T-helper 2 cell (primary cell): ENCODE results near the gene EPB41L1.

Source experiments
- DNase-seq, 5 experiments: peaks; one replicate each; pipeline versions ENCODE4 v3.0.0 to v3.0.0-alpha.2; 2012 to 2022

EPB41L1 gene

GRCh38 chr20:36231331-36231730 lies 76.8 kb downstream of the EPB41L1 start:
- no peak for DNase-seq

- no peak for DNase-seq
Measured at GRCh38 chr20:36234771-36235320, 80.3 kb downstream of the EPB41L1 start.

DNA sequence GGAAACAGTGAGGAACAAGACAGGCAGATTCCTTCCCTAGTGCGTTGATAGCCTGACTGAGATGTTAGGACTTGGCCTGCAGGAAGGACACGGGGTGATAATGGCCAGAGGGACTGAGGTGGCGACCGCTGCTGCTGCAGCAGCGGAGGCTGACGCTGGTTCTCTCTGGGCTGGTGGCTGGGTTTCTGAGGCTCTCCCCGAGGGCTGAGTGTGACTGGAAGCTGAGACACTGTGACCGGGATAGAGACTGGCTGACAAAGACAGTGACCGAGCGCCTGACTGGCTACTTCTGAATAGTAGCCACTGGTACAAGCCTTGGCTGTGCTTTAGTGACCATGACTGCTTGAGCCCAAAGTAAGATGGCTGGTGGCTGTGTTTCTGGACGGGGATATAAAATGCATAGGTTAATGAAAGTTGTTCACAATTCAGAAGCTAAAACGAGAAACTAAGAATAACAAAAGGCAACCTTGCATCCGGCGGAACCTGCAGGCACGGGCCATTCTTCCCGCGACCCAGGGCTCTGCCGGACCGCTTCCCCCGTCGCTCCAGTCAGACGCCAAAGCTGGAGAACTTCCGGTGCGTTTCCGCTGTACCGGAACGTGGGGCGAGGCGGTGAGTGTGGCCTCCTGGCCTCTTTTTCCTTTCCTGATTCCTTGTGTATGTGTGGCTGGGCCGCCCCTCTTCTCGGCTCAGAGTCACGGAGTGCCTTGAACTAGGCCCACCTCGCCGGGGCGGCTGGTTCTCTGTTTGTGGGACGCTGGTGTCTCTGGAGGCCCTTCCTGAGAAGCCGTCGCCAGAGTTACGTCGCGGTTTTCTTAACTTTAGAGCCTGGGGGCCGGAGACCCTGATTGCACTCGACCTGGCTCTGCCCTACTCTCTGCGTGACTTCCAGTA lies 81.6 kb downstream of the EPB41L1 start, which contains the start of gene AAR2:
AAR2 (plus strand) TSS at position 587 of the 894 bp plus-strand sequence. CDS start 3,391 bp downstream, outside the sequence.
- DNase-seq = peak; percentile 24 to 89 (median 58)

- no peak for DNase-seq
Measured at GRCh38 chr20:36236786-36237121, 82.2 kb downstream of the EPB41L1 start.

- DNase-seq = no peak
Measured at GRCh38 chr20:36237477-36237876, 82.9 kb downstream of the EPB41L1 start.

- DNase-seq = no peak
Measured at GRCh38 chr20:36238153-36238552, 83.6 kb downstream of the EPB41L1 start.

GRCh38 chr20:36238760-36239159 lies 84.2 kb downstream of the EPB41L1 start:
- DNase-seq = no peak

DNA sequence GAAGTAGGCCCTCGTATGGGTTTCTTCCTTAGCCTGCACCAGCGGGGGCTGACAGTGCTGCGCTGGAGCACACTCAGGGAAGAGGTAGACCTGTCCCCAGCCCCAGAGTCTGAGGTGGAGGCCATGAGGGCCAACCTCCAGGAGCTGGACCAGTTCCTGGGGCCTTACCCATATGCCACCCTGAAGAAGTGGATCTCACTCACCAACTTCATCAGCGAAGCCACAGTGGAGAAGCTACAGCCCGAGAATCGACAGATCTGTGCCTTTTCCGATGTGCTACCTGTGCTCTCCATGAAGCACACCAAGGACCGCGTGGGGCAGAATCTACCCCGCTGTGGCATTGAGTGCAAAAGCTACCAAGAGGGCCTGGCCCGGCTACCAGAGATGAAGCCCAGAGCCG lies 85.5 kb downstream of the EPB41L1 start:
- DNase-seq = no peak

DNA sequence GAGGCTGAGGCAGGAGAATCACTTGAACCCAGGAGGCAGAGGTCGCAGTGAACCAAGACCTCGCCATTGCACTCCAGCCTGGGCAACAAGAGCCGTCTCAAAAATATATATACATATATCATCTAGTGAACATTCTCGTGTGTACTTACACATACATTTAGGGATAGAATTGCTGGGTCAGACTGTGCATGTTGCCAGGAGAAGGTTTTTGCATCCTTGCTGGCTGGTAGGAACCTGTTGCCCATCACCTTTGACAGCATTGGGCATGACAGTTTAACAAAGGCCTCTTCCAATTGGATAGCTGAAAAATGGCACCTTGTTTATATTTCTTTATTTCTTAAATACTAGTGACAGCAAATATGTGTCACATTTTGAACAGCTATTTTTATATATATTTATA lies 87.1 kb downstream of the EPB41L1 start:
- DNase-seq = no peak

DNA sequence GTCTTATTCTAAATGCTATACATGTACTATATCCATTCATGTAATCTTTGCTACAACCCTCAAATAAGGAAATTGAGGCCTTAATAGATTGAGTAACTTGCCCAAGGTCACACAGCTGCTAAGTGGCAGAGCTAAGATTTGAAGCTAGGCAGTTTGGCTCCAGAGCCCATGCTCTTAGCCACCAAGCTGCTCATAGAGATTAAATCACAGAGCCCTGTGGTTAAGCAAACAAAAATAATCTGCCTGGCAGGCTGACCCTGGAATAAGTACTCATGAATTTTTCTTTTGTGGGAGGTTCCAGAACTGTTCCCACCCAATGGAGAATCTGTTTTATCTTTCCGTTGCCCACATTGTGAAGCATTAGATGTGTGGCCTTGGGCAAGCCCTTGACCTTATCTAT lies 89.2 kb downstream of the EPB41L1 start:
- no peak for DNase-seq

DNA sequence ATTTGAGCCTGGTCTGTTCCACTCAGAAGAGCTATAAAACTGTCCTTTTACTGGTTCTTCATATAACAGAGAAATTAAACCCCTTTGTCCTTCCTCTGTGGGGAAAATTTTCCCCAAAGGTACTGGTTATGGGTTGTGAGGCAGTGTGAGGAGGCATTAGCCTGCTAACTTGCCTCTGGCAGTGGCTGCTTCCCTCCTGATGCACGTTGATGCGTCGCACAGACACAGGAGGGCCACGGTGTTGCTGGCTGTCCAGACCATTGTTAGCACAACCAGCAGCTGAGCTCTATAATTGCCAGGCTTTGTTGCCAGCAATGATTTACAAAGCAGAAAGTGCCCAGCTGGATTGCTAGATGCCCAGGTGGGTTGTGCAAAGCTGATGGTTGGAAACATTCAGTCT lies 91.9 kb downstream of the EPB41L1 start:
- no peak for DNase-seq

GRCh38 chr20:36248836-36249235 lies 94.3 kb downstream of the EPB41L1 start:
- no peak for DNase-seq

DNA sequence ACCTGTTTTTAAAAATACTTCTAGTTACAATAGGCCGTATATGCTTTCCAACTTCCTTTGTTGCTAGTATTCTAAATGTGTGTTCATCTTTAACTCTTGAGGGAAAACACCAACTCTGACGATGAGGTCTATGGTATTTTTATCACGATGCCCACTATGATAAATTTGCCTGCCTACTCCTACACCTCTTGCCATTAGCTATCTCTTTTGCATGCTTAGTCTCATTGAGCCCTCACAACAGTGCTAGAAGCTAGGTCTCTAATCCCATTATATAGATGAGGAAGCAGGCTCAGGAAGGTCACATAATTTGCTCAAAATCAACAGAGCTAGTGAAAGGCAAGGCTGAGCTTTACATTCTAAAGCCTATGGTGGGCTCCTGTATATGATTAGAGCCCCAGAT lies 94.9 kb downstream of the EPB41L1 start:
- DNase-seq = no peak

GRCh38 chr20:36251426-36251825 lies 96.9 kb downstream of the EPB41L1 start:
- no peak for DNase-seq

- DNase-seq = no peak
Measured at GRCh38 chr20:36252511-36252910, 98.0 kb downstream of the EPB41L1 start.

- no peak for DNase-seq
Measured at GRCh38 chr20:36253036-36253435, 98.5 kb downstream of the EPB41L1 start.

GRCh38 chr20:36254076-36254475 lies 99.5 kb downstream of the EPB41L1 start:
- DNase-seq = no peak

GRCh38 chr20:36255445-36255844 lies 100.9 kb downstream of the EPB41L1 start:
- no peak for DNase-seq

GRCh38 chr20:36259177-36260061 lies 104.9 kb downstream of the EPB41L1 start:
- DNase-seq = no peak

DNA sequence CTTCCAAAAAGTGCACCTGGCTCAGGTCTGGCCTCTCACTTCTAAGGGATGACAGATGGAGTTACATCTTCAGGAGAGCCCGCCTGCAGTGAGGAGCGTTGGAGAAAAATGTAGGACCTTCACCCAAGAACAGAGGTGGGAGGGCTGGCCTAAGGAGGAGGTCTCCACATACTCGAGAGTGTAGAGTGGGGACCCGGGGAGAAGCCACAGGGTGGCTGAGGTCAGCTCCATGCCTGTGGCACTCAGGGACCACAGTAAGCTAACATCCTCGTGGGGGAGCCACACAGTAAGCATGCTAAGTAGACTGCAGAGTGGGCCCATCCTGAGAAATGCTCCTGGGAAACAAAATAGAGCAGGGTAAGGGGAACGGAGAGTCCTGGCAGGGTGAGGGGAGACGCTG lies 105.8 kb downstream of the EPB41L1 start:
- DNase-seq = no peak

DNA sequence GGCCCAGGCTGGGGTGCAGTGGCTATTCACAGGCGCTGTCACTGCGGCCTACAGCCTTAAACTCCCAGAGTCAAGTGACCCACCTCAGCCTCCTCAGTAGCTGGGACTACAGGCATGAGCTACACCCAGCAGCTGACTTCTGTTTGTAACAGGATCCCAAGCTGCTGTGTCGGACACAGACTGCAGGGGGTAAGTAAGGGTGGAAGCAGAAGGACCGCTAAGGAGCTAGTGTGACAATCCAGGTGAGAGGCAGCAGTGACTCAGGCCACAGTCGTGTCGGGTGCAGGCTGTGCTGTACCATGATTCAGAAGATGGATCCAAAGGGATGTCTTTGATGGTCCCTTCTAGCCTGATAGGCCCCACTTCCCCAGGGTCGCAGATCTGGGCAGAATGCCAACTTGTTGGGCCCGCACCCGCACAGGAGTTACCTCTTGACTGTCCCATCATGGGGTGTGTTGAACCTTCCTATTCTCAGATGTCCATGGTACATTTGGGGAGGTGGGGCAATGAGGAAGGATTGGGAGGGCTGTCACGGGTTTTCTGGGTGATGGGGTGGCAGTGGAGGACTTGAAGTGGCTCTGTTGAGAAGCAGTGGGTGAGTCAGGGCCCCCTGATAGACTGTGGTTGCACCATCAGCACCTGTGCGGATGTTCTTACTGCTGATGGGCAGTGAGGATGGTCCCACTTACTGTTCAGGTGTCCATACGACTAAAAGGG lies 107.0 kb downstream of the EPB41L1 start:
- no peak for DNase-seq

DNA sequence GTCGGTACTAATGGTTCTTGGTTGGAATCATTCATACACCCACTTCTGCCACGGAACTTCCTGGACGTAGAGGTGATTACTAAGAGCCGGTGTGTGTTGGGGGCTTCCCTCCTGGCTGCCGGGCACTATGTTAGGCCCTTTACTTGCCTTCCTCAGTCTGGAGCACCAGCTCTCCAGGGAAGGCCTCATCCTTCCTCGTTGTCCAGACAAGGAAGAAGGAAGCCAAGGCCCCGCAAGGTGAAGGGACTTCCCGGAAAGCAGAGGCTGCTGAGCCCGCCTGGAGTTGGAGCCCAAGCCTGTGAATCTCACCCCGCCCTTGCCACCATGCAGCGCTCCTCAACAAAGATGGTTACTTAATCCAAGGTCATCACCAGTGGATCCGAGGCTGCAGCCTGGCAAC lies 107.9 kb downstream of the EPB41L1 start:
- no peak for DNase-seq
